ENCODE measurements around the gene LEKR1. TPM values are rescaled to one million over a fixed set of nuclear protein-coding genes. Genes with fewer than 3 reads are reported as not detected.
A peak's percentile ranks its signal among the peaks of the same experiment; 100 is the strongest.

Gene LEKR1
- total RNA-seq, 1 donor, result 0.36 TPM

GRCh38 chr3:156859578-156859977 lies 33.4 kb downstream of the LEKR1 start:
- Histone ChIP-seq H4K20me1 (ENCODE audit: insufficient read depth, low read length) (no peaks in the 10 kb centered on the region), H3K27ac (ENCODE audit: low read depth, low read length) (no peak overlapping the region), H3K27me3 (ENCODE audit: insufficient read depth, low read length) (no peaks in the 10 kb centered on the region), H3K9me3 (ENCODE audit: low read depth, low read length) (no peaks in the 10 kb centered on the region), H3K4me1 (ENCODE audit: insufficient read depth, low read length) (no peaks in the 10 kb centered on the region), H3K79me2 (ENCODE audit: insufficient read depth, low read length) (no peaks in the 10 kb centered on the region), H3K36me3 (ENCODE audit: insufficient read depth, low read length) (no peaks in the 10 kb centered on the region), H3K4me2 (ENCODE audit: insufficient read depth, low read length) (no peak overlapping the region), H2AFZ (ENCODE audit: low read length) (no peak overlapping the region), H3K4me3 (ENCODE audit: insufficient read depth, low read length) (no peak overlapping the region)
- no peak for TF ChIP-seq CTCF (IDR thresholded peaks at IDR 0.05; ENCODE audit: extremely low read depth, low read depth, low read length)
- DNase-seq (ENCODE audit: insufficient read length, low spot score, missing footprints), result no peak

- no peaks in the 10 kb centered on the region for H3K36me3 ChIP-seq (ENCODE audit: insufficient read depth, low read length)
- no peaks in the 10 kb centered on the region for H3K79me2 ChIP-seq (ENCODE audit: insufficient read depth, low read length)
- H3K27me3 ChIP-seq (ENCODE audit: insufficient read depth, low read length), result no peaks in the 10 kb centered on the region
- DNase-seq (ENCODE audit: insufficient read length, low spot score, missing footprints), result no peak
- no peak overlapping the region for H3K4me2 ChIP-seq (ENCODE audit: insufficient read depth, low read length)
- no peak overlapping the region for H2AFZ ChIP-seq (ENCODE audit: low read length)
- H3K9me3 ChIP-seq (ENCODE audit: low read depth, low read length), result no peaks in the 10 kb centered on the region
- H3K27ac ChIP-seq (ENCODE audit: low read depth, low read length), result no peak overlapping the region
- no peak for TF ChIP-seq CTCF (IDR thresholded peaks at IDR 0.05; ENCODE audit: extremely low read depth, low read depth, low read length)
- H4K20me1 ChIP-seq (ENCODE audit: insufficient read depth, low read length), result no peaks in the 10 kb centered on the region
- H3K4me1 ChIP-seq (ENCODE audit: insufficient read depth, low read length), result no peaks in the 10 kb centered on the region
- no peak overlapping the region for H3K4me3 ChIP-seq (ENCODE audit: insufficient read depth, low read length)
Measured at GRCh38 chr3:156860873-156861272, 34.7 kb downstream of the LEKR1 start.

- TF ChIP-seq CTCF (IDR thresholded peaks at IDR 0.05; ENCODE audit: extremely low read depth, low read depth, low read length), result no peak
- Histone ChIP-seq H3K36me3 (ENCODE audit: insufficient read depth, low read length) (no peaks in the 10 kb centered on the region), H3K9me3 (ENCODE audit: low read depth, low read length) (no peaks in the 10 kb centered on the region), H2AFZ (ENCODE audit: low read length) (no peak overlapping the region), H3K27ac (ENCODE audit: low read depth, low read length) (no peak overlapping the region), H3K4me3 (ENCODE audit: insufficient read depth, low read length) (no peak overlapping the region), H3K79me2 (ENCODE audit: insufficient read depth, low read length) (no peaks in the 10 kb centered on the region), H3K4me2 (ENCODE audit: insufficient read depth, low read length) (no peak overlapping the region), H3K4me1 (ENCODE audit: insufficient read depth, low read length) (no peaks in the 10 kb centered on the region), H3K27me3 (ENCODE audit: insufficient read depth, low read length) (no peaks in the 10 kb centered on the region), H4K20me1 (ENCODE audit: insufficient read depth, low read length) (no peaks in the 10 kb centered on the region)
- no peak for DNase-seq (ENCODE audit: insufficient read length, low spot score, missing footprints)
Measured at GRCh38 chr3:156862338-156862737, 36.2 kb downstream of the LEKR1 start.

GRCh38 chr3:156865732-156866131 lies 39.6 kb downstream of the LEKR1 start:
- Histone ChIP-seq H4K20me1 (ENCODE audit: insufficient read depth, low read length) (no peaks in the 10 kb centered on the region), H3K27ac (ENCODE audit: low read depth, low read length) (no peak overlapping the region), H2AFZ (ENCODE audit: low read length) (no peak overlapping the region), H3K4me2 (ENCODE audit: insufficient read depth, low read length) (no peak overlapping the region), H3K27me3 (ENCODE audit: insufficient read depth, low read length) (no peaks in the 10 kb centered on the region), H3K79me2 (ENCODE audit: insufficient read depth, low read length) (no peaks in the 10 kb centered on the region), H3K4me3 (ENCODE audit: insufficient read depth, low read length) (no peak overlapping the region), H3K9me3 (ENCODE audit: low read depth, low read length) (no peaks in the 10 kb centered on the region), H3K36me3 (ENCODE audit: insufficient read depth, low read length) (no peaks in the 10 kb centered on the region), H3K4me1 (ENCODE audit: insufficient read depth, low read length) (no peaks in the 10 kb centered on the region)
- DNase-seq (ENCODE audit: insufficient read length, low spot score, missing footprints), result no peak
- TF ChIP-seq CTCF (IDR thresholded peaks at IDR 0.05; ENCODE audit: extremely low read depth, low read depth, low read length), result peak; percentile 24
